IPS-18a (cell line): ENCODE data around the gene CAB39L.

ENCODE experiments used
- H3K27ac ChIP-seq: one replicate; pipeline ENCODE4 v1.5.1; 2013; ENCODE audit warnings: low read length
- H3K27me3 ChIP-seq: one replicate; pipeline ENCODE4 v1.6.1; 2013; ENCODE audit warnings: mild to moderate bottlenecking, low read length; ENCODE audit not compliant: control insufficient read depth, insufficient read depth
- H3K36me3 ChIP-seq: one replicate; pipeline ENCODE4 v1.6.1; 2013; ENCODE audit warnings: low read depth, low read length; ENCODE audit not compliant: control insufficient read depth
- H3K4me1 ChIP-seq: one replicate; pipeline ENCODE4 v1.6.1; 2013; ENCODE audit warnings: low read depth, low read length; ENCODE audit not compliant: control insufficient read depth
- H3K4me3 ChIP-seq: one replicate; pipeline ENCODE4 v1.5.1; 2013; ENCODE audit warnings: low read length
- H3K9ac ChIP-seq: one replicate; pipeline ENCODE4 v1.6.1; 2013; ENCODE audit warnings: mild to moderate bottlenecking, low read length, moderate library complexity
- H3K9me3 ChIP-seq: one replicate; pipeline ENCODE4 v1.6.1; 2013; ENCODE audit warnings: low read depth, low read length; ENCODE audit not compliant: control insufficient read depth

Gene CAB39L

DNA sequence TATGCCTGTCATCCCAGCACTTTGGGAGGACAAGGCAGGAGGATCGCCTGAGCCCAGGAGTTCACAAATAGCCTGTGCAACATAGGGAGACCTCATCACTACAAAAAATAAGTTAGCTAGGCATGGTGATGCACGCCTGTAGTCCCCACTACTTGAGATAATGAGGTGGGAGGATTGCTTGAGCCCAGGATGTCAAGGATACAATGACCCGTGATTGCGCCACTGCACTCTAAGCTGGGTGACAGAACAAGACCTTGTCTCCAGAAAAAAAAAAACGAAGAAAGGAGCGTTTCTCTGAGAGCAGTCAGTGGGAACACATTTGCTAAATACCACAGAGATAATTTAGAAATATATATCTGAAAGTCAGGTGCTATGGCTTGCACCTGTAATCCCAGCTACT, 184.3 kb downstream of the CAB39L start:
- H3K36me3 ChIP-seq, result peaks cover 3% of the 10 kb centered on the region
- H3K27me3 ChIP-seq, result no peaks in the 10 kb centered on the region
- no peak overlapping the region for H3K9ac ChIP-seq
- no peaks in the 10 kb centered on the region for H3K9me3 ChIP-seq
- H3K27ac ChIP-seq, result no peak overlapping the region
- no peak overlapping the region for H3K4me3 ChIP-seq
- peaks cover 12% of the 10 kb centered on the region for H3K4me1 ChIP-seq
